GM12875 (cell line): ENCODE measurements around the gene C10orf105.

ENCODE experiments used
- H3K4me3 ChIP-seq: one replicate; pipeline ENCODE4 v1.5.1; 2011; ENCODE audit warnings: low read depth, low read length, control low read depth
- TF ChIP-seq, protein P1 (sequence below): IDR thresholded peaks from 2 replicates; pipeline ENCODE4 v1.5.1; 2011; ENCODE audit warnings: low read depth, mild to moderate bottlenecking, control low read depth, inconsistent platforms, low read length, moderate library complexity, borderline replicate concordance; ENCODE audit not compliant: insufficient read depth

C10orf105 gene

DNA sequence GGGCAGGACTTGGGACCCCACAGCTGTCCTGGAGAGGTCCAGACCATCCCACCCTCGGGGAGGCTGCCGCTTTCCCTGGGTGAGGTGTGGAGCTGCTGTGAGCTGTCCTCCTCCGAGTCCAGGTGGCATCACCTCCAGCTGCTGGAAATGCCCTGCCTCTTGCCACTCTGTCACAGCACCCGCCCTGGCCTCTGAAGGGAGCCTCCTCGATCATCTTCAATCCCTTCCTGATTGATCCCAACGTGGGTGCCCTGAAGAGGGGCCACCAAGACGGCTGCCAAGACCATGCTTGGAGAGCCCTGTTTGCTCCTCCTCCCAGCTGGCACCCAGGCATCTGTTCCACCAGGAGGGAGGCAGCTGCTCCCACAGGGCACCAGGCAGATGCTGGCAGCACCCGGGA is 4.6 kb downstream of the C10orf105 start:
- TF ChIP-seq, protein P1, sequence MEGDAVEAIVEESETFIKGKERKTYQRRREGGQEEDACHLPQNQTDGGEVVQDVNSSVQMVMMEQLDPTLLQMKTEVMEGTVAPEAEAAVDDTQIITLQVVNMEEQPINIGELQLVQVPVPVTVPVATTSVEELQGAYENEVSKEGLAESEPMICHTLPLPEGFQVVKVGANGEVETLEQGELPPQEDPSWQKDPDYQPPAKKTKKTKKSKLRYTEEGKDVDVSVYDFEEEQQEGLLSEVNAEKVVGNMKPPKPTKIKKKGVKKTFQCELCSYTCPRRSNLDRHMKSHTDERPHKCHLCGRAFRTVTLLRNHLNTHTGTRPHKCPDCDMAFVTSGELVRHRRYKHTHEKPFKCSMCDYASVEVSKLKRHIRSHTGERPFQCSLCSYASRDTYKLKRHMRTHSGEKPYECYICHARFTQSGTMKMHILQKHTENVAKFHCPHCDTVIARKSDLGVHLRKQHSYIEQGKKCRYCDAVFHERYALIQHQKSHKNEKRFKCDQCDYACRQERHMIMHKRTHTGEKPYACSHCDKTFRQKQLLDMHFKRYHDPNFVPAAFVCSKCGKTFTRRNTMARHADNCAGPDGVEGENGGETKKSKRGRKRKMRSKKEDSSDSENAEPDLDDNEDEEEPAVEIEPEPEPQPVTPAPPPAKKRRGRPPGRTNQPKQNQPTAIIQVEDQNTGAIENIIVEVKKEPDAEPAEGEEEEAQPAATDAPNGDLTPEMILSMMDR: no peak
- H3K4me3 ChIP-seq: no peak overlapping the region

DNA sequence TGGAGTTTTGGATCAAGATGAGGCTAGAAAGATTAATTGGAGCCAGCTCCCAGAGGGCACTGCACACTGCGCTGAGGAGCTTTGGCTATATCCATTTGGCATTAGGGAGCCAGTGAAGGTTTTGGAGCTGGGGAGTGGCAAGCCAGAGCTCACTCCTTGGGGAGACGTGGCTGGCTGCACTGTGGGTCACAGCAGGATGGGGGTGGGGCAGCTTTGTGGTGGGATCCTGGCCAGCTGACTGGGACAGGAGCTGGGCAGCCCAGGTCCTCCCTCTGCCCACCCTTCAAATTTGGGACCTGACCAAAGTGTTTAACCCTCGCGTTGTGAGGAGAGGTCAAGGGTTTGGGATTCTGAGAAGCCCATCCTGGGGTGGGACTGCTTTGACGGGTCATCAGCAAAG is 5.0 kb downstream of the C10orf105 start:
- H3K4me3 ChIP-seq: no peak overlapping the region
- TF ChIP-seq, protein P1: no peak

DNA sequence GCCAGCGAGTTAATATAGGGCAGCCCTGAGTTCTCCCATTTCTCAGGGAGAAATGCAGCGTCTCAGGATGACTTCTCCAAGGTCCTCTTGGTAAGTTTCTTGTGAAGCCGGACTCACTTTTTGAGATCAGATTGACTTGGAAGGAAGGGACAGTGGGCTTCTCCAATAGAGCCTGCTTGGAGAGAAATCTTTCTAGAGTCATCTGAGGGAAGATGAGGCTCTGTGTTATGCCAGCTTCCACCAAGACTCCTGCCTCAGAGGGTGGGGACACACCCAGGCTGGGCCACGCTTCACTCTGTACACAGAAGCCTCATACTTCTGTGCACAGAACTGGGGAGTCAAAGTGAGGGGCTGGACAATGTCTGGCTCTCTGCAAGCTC is 5.6 kb downstream of the C10orf105 start:
- TF ChIP-seq, protein P1: no peak
- peak overlapping the region; percentile 11 for H3K4me3 ChIP-seq

DNA sequence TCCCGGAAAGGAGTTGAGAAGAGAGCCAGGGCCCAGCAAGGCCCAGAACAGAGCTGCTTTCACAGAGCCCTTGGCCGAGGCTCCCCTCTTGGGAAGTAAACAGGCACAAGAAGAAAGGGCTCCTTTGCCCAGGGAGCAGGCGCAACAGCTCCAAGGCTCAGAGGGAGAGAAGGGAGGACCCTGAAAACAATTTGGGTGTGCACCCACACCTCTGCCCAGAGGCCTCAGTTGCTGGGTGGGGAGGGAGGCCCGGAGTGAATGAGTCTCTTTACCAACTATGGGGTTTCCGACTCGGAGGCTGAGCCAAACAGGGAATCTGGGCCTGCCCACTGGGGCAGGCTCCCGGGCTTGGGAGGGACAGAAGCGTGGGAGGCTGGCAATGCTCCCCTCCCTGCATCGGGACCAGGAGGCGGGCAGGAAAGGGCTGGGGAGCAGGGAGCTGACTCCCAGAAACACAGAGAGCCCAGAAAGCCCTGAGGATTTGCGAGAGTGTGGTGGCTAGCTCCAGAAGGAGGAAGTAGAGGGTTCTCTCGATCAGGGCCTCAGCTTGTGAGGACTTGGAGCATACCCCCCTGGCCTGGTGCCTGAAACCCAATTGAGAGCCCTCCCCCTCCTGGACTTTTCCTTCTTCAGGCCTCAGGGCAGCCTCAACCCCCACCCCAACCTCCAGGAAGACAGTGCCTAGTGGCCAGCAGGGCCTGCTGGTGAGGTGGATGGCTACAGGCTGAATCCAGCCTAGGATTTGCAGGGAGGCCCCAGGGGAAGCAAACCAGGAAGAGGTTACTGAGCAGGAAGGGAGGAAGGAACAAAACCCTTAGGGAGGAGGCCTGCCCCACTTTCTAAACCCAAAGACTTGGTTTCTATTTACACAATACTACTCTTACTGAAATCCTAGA is 6.2 kb downstream of the C10orf105 start:
- H3K4me3 ChIP-seq: no peak overlapping the region
- TF ChIP-seq, protein P1: no peak

DNA sequence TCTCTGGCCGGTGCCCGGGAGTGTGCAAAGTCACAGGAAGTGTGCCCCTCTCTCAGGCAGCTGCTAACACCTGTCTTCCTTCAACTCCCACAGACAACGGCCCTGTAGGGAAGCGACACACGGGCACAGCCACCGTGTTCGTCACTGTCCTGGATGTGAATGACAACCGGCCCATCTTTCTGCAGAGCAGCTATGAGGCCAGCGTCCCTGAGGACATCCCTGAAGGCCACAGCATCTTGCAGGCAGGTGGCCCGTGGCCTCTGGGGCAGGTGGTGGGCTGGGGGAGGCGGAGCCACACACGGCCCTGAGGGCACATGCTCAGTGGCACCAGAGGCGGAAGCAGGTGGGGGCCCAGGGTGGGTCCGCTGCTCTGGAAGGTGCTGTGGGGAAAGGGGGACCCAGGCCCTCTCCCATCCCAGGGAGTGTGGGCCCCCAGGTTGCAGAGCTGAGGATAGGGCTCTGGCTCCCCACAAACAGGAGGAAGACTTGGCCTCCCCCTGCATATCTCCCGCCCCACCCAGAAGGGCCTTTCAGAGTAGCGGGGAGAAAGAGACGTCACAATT is 6.9 kb downstream of the C10orf105 start:
- TF ChIP-seq, protein P1: no peak
- no peak overlapping the region for H3K4me3 ChIP-seq

DNA sequence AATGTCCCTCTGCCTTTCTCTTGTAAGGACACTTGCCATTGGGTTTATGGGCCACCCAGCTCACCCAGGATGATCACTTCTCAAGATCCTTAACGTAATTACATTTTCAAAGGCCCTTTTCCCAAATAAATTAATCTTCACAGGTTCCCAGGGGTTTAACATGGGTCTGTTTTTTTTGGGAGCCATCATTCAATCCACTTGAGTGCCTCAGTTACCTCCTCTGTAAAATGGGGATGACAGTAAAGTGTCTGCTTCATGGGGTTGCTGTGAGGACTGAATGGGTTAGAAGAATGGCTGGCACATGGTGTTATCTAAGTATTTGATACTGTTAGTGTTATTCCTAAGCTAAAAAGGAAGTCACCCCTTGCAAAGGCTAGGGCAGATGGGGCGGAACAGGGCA is 7.4 kb downstream of the C10orf105 start:
- no peak overlapping the region for H3K4me3 ChIP-seq
- TF ChIP-seq, protein P1: no peak
